GM12891 (cell line): Measurements from ENCODE around the gene RAD9A.
A peak's percentile ranks its signal among the peaks of the same experiment; 100 is the strongest.

Experiments used
- DNase-seq: peaks from one replicate; pipeline ENCODE4 v3.0.0; 2011; ENCODE audit warnings: low spot score; ENCODE audit not compliant: insufficient read length
- FAIRE-seq: peaks from 2 replicates; lab custom pipeline; 2011; peaks lifted over from hg19 to GRCh38; lab: Jason Lieb, UNC
- PAX5 ChIP-seq: IDR thresholded peaks from 2 replicates; pipeline ENCODE4 v1.6.1; 2011; ENCODE audit warnings: low read length, moderate library complexity, mild to moderate bottlenecking; ENCODE audit not compliant: insufficient read depth, severe bottlenecking
- POLR2A ChIP-seq: IDR thresholded peaks from 2 replicates; pipeline ENCODE4 v1.6.1; 2011; ENCODE audit warnings: low read depth, low read length, control low read depth
- POLR2AphosphoS5 ChIP-seq: IDR thresholded peaks from 2 replicates; pipeline ENCODE4 v1.6.1; 2011; ENCODE audit warnings: low read depth, low read length, control low read depth
- POU2F2 ChIP-seq: IDR thresholded peaks from 2 replicates; pipeline ENCODE4 v1.6.1; 2011; ENCODE audit warnings: low read depth, mild to moderate bottlenecking, control low read depth, low read length, moderate library complexity
- SPI1 ChIP-seq: IDR thresholded peaks from 2 replicates; pipeline ENCODE4 v1.6.1; 2011; ENCODE audit warnings: low read depth, low read length, control low read depth
- TAF1 ChIP-seq: IDR thresholded peaks from 2 replicates; pipeline ENCODE4 v1.6.1; 2011; ENCODE audit warnings: low read depth, low read length, control low read depth

RAD9A gene

DNA sequence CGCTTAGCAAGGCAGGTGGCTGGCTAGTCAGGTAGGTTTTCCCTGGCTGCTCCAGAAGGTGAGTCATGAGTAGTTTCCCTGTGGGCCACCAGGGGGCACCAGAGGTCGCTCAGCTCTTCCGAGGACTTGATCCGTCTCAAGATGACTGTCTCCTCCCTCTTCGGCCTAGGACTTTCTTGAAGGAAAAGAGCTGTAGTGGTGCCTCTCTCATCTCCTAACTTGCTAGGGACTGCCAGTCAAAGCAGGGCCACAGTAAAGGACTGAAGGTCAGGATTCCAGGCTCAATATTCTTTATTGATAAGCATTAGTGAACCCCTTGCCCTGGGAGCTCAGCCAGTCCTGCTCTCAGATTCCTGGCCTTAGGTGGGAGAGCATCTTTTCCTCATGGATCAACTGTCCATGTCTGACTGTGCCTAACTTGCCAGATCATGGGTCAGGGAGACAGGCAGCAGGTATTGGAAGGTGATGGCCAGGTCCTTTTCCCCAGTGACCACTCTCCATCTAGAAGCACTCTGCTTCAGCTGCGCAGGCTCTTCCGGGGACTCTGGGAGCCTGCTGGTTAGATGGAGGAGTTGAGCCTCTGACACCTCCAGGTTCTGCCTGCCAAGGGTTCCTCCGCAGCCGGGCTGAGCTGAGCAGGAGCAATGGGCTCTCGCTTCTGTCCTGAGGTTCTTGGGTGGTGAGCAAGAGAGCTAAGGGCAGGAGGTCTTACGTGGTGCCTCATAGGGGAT is 40.3 kb upstream of the RAD9A start:
- peak; percentile 80 for FAIRE-seq
- no peak for DNase-seq
- TF ChIP-seq PAX5, result no peak
- TF ChIP-seq SPI1, result no peak
- no peak for TF ChIP-seq POU2F2
- no peak for TF ChIP-seq POLR2AphosphoS5
- no peak for TF ChIP-seq TAF1
- no peak for TF ChIP-seq POLR2A

DNA sequence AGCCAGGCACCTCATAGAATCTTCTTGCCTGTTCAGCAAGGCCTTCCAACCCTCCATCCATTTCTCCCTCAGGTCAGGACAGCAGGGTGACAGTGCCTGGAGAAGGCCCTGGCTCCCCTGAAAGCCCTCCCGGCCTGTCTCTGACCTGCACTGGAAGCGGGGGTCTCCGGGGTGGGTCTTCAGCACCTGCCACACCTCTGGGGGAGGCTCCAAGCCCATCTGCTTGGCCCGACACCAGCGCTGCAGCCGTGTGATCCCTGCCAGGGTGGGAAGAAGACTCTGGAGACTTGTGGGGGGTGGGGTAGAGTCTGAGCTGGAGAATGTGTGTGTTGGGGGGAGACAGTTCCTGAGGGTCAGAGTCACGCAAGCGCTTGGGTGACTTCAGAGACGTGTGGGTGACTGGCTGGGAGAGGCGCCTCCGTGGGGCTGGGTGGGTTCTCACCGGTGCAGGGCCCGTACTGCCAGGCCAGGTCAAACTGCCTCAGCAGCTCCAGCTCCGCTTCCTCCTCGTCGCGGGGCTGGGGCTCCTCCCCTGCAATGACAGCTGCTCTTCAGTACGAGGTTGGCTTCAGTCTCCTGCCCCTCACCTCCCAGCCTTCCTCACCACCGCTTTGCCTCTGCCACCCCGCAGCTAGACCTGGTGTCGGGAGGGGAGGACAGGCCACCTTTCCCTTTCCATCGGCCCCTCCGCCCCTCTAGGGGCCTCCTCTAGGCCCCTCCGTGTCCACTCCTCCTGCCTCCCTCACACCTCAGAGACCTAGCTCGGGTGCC is 39.1 kb upstream of the RAD9A start:
- DNase-seq (no peak), FAIRE-seq (peak; percentile 55)
- TF ChIP-seq POLR2AphosphoS5, result no peak; the same call in 1 of the 2 replicates
- TF ChIP-seq POU2F2, result 0 out of 2 replicates have a peak, but pooled peaks have one; percentile 21

DNA sequence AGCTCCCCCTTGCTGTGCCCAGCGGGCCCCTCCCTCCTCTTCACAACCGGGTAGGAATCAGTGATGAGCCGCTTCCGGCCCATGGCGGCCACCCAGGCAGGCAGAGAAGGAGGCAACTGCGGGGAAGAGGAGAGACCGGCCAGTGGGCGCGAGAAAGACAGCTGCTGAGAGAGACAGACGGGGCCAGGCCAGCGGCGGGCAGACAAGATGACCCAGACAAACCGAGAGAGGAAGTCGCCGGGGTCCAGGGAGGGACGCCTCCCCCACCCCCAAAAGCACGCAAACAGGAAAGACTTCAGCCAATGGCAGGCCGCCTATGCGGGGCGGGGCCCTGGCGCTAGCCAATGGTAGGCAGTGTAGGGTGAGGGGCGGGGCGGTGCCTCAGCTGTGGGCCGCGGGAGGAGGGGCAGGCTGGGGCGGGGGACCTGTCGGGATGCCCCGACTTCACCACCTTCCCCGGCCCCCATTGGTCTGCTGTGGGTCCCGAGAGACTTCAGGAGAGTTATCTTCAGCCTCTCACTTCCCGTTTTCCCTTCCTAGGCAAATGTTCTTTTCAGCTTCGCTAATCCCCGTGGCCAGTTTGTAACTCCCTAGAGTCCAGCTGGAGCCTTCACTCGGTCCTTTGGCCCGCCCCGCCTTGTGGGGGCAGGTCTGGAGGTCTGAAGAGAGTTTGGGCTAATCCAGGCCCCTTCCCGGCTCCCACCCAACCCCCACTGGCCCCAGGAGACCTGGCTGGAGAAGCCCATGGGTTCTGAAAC is 38.3 kb upstream of the RAD9A start, which contains the start of gene POLD4:
TSS of gene POLD4 (minus strand) at position 230 of the 758 bp plus-strand sequence. CDS start at position 83, 147 bp downstream.
- peak; percentile 92 for DNase-seq
- TF ChIP-seq POLR2A, result peak; percentile 89
- TF ChIP-seq POU2F2, result 0 out of 2 replicates have a peak, but pooled peaks have one; percentile 49
- TF ChIP-seq PAX5, result peak; percentile 50
- peak; percentile 97 for TF ChIP-seq SPI1
- peak; percentile 88 for TF ChIP-seq POLR2AphosphoS5
- peak; percentile 67; the same call in 1 of the 2 replicates for TF ChIP-seq TAF1
- peak; percentile 88 for FAIRE-seq

DNA sequence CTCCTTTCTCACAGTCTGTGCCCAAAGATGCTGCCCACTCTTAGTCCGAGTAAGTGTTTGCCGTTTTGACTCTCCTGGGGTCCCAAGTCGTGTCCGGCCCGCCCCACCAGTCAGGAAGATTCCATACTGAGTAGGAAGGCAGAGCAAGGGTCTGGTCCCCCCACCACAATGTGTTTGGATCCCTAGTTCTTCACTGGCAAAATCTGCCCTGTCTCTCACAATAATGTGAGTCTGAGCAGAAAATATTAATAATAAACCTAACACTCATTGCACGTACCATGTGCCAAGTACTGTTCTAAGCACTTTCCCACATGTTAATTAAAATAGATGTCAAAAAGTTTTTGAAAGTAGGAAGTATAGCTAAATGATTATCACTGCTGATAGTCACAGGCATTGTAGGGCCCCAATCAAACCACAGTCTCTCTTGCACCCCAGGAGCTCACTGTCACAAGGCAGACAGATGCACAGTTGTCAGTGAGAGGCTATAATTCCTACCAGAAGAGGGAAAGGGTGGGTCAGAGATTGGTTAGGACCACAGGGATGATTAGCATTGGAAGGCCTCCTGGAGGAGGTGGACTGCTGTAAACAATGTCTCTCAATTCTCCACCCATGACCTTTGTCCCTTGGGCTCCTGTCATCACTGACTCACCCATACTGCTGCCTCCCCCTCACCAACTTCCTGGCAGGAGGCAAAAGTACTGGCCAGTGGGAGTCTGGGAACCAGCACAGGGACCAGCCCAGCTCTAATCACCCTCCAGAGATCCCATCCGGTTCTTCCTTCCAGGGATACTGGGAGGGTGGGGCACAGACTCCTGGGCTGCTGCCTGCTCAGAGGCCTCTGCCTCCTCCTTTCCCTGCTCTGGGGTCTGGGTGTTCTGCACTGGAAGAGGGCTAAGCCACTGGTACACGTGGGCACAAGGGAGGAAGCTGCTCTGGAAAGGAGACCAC is 37.4 kb upstream of the RAD9A start:
- TF ChIP-seq SPI1 (no peak), POLR2A (no peak), POU2F2 (no peak), POLR2AphosphoS5 (no peak), PAX5 (no peak), TAF1 (no peak)
- no peak for DNase-seq
- no peak for FAIRE-seq

DNA sequence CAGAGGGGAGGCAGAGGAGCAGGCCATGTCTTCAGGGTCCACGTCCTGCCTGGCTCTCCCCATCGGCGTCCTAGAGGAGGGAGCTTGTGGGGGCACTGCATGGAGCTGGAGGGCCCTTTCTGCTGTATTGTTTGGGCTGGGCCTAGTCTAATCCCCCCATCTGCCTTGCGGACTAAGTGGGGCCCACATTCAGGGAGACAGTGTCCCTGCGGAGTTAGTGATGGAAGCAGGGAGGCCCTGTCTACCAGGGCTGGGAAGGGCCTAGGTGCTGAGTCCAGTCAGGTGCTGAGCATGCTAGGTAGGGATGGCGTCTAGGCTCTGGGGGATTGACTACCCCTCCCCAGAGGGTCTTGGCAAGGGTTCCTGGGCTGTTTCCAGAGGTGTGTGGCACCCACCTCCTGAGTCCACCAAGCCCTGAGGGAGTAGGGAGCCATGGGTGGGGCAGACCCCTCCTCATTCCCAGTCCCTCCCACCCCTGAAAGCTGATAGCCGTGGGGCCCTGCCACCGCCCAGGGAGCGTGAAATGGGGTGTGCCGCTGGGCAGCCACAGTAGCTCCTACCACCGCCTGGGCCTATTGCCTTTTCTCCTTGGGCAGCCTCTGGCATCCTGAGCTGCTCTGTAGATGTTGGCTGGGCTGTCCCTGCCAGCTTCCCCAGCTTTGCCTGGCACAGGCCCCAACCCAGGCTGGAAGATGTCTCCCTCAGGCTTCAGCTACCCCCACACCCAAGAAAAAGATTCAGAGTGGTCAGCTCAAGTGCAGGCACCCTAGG is 36.6 kb upstream of the RAD9A start:
- TF ChIP-seq POLR2A (no peak), TAF1 (no peak), POU2F2 (no peak), POLR2AphosphoS5 (no peak), PAX5 (no peak), SPI1 (no peak)
- FAIRE-seq, result no peak
- no peak for DNase-seq

DNA sequence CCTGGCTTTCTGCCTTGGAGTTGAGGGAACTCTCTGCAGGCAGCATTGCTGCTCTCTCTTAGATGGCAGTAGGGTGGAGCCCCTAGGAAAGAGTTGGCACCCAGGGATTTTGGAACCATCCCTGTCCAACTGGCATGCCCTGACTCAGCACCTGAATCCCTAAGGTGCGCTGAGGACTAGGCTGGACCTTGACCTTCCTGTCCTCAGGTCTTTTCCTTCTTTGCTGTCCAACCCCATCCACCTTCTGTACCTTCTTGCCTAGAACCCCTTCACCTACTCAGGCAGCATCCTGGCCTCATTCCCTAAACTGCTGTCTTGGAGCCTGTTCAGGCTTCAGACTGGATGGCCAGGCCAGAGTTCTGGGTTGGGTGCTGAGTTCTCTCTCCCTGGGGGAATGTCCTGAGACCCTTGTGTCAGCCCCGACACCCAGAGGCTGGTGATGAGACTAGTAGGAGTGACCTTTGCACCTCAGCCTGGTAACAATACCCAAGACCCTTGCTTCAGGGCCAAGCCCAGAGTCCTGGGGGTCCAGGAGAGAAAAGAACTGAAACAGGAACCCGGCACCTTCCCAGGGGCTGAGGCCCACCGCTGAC is 35.9 kb upstream of the RAD9A start:
- DNase-seq (no peak), FAIRE-seq (no peak)
- TF ChIP-seq TAF1 (no peak), POLR2AphosphoS5 (no peak), POU2F2 (no peak), PAX5 (no peak), SPI1 (no peak), POLR2A (no peak)

DNA sequence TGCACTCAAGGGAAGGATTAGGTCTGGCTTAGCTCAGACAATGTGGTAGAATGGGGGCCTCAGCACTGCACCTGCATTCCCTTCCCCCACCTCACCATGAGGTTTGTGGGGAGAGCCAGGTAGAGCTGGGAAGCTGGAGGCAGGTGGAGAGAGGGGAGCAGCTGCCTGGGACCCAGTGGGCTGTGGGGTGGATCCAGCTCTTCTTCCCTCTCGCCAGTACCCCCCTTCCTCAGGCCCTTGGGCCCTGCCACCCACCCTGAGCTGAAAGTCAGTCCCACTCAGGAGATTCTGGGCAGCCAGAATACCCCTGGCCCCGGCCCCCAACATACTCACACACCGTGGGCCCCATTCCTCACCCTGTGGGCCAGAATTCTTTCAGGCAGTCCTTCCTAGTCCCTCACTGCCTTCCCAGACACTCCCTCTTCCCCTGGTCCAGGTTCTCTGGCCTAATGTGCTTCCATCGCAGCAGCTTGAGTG is 35.4 kb upstream of the RAD9A start:
- DNase-seq (no peak), FAIRE-seq (no peak)
- TF ChIP-seq POLR2AphosphoS5 (no peak), POU2F2 (no peak), POLR2A (no peak), PAX5 (no peak), TAF1 (no peak), SPI1 (no peak)

DNA sequence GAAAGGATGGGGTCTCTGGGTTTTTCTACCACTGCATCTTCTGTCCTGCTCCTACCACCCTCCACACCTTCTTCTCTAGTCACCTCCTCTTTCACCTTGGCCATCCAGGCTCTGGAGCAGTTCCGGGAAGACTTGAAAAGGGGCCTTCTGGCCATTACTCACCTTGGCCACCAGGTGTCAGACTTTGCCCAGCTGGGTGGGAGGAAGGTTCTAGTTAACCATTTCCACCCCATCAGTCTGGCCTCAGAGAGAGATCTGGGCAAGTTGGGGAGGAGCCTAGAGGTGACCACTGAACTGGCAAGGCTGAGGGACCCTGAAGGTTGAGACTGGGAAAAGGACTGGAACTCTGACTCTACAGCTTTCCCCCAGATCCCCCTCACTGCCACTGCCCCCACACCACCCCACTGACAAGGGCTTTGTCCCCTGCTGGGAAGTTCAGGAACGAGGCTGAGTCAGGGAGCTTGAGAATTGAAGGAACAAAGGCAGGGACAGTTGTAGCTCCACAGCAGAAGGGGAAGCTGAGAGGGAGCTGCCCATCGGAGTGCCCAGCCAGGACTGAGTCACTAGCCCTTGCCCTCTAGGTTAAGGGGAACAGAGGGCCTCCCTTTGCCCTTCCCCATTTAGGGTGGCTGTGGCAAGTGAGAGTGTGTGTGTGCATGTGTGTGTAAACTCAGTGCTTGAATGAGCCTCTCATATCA is 34.8 kb upstream of the RAD9A start:
- no peak for TF ChIP-seq POU2F2
- peak; percentile 76 for FAIRE-seq
- DNase-seq, result no peak
